GM12878 (cell line): ENCODE data around the gene CLDN6. TPM values are rescaled to one million over a fixed set of nuclear protein-coding genes. Genes with fewer than 3 reads are reported as not detected.

Experiments
- ATAC-seq: fragments of 200-7000 bp; cut with Tn5 transposase; 3 replicates; pipeline ENCODE4 v1.9.1; 2020; ENCODE audit warnings: mild to moderate bottlenecking, moderate library complexity
- BruUV-seq: library from RNA; stranded (reverse); fragments of 400-500 nt; replicated peaks from 2 replicates; lab custom pipeline; 2021; lab: Mats Ljungman, UMichigan
- CTCF ChIA-PET: fragments of 300-600 bp; sonication (Branson Sonifier 250); formaldehyde crosslinking; extraction: SDS; loops from one replicate; lab custom pipeline; 2021; ENCODE audit warnings: inconsistent platforms; lab: Yijun Ruan, JAX
- POLR2A ChIA-PET: fragments of 350-600 bp; formaldehyde crosslinking; extraction: SDS; loops from one replicate; lab custom pipeline; 2021; ENCODE audit warnings: inconsistent platforms; lab: Charles Lee
- RAD21 ChIA-PET: fragments of 300-600 bp; sonication (Branson Sonifier 250); formaldehyde crosslinking; loops from one replicate; lab custom pipeline; 2023; ENCODE audit warnings: antibody characterized with exemption; ENCODE audit not compliant: unreplicated experiment; lab: Charles Lee
- SMC1A ChIA-PET: fragments of 300-600 bp; sonication (Branson Sonifier 250); formaldehyde crosslinking; loops from one replicate; lab custom pipeline; 2023; ENCODE audit not compliant: unreplicated experiment, uncharacterized antibody; lab: Charles Lee
- DNase-seq: peaks from one replicate; pipeline ENCODE4 v3.0.0-alpha.2; 2011; ENCODE audit warnings: low read depth, low spot score
- FAIRE-seq: peaks from 3 replicates; lab custom pipeline; 2011; peaks lifted over from hg19 to GRCh38; lab: Jason Lieb, UNC
- H2AFZ ChIP-seq: 2 replicates; pipeline ENCODE4 v1.6.0; 2011; ENCODE audit warnings: low read depth, low read length, control low read depth; ENCODE audit not compliant: control insufficient read depth
- H3K27ac ChIP-seq: 2 replicates; pipeline ENCODE4 v1.5.1; 2011; ENCODE audit warnings: control low read depth; ENCODE audit not compliant: control insufficient read depth, insufficient read depth
- H3K27me3 ChIP-seq, 2 experiments: replicated peaks in 1 of 2; 2 replicates each; pipeline versions ENCODE4 v1.6.0 to v1.6.1; 2011; ENCODE audit warnings: low read length in 1 of 2; ENCODE audit not compliant: control insufficient read depth in 2 of 2, insufficient read depth in 2 of 2
- H3K36me3 ChIP-seq, 2 experiments: 2 replicates each; pipeline ENCODE4 v1.5.1; 2011; ENCODE audit warnings: low read length in 1 of 2; ENCODE audit not compliant: control insufficient read depth in 2 of 2, insufficient read depth in 2 of 2
- H3K4me1 ChIP-seq: 2 replicates; pipeline ENCODE4 v1.6.1; 2011; ENCODE audit warnings: mild to moderate bottlenecking, low read length, moderate library complexity, mixed read lengths; ENCODE audit not compliant: control insufficient read depth, insufficient read depth
- H3K4me2 ChIP-seq: 2 replicates; pipeline ENCODE4 v1.6.0; 2011; ENCODE audit warnings: control low read depth; ENCODE audit not compliant: control insufficient read depth, insufficient read depth
- H3K4me3 ChIP-seq: fragments of 200-600 bp; sonication (generic); 2 replicates; pipeline ENCODE4 v1.5.1; 2016
- H3K79me2 ChIP-seq: 2 replicates; pipeline ENCODE4 v1.6.0; 2011; ENCODE audit warnings: low read length; ENCODE audit not compliant: control insufficient read depth, insufficient read depth
- H3K9ac ChIP-seq: 2 replicates; pipeline ENCODE4 v1.8.0; 2011; ENCODE audit warnings: low read length, control low read depth, mixed read lengths; ENCODE audit not compliant: control insufficient read depth, insufficient read depth
- H3K9me3 ChIP-seq: replicated peaks from 3 replicates; pipeline ENCODE4 v1.5.1; 2011; ENCODE audit warnings: mild to moderate bottlenecking, low read length; ENCODE audit not compliant: control insufficient read depth, insufficient read depth
- H4K20me1 ChIP-seq: 2 replicates; pipeline ENCODE4 v1.6.0; 2011; ENCODE audit not compliant: control insufficient read depth, insufficient read depth
- BHLHE40 ChIP-seq, 2 experiments: fragments of 450-650 bp in 1 of 2; IDR thresholded peaks; 2 replicates each; pipeline ENCODE4 v1.6.1; 2011 to 2017; ENCODE audit warnings: low read depth in 2 of 2, borderline replicate concordance in 1 of 2, improper control_type of control experiment in 1 of 2, low read length in 1 of 2, mild to moderate bottlenecking in 1 of 2
- CBFB ChIP-seq: IDR thresholded peaks from 2 replicates; pipeline ENCODE4 v1.6.1; 2016; ENCODE audit warnings: antibody characterized with exemption, low read depth
- HDGF ChIP-seq: fragments of 450-650 bp; IDR thresholded peaks from 2 replicates; pipeline ENCODE4 v1.6.1; 2016; ENCODE audit warnings: antibody characterized with exemption
- LARP7 ChIP-seq: fragments of 450-650 bp; IDR thresholded peaks from 2 replicates; pipeline ENCODE4 v1.6.1; 2017; ENCODE audit warnings: mild to moderate bottlenecking
- NBN ChIP-seq: fragments of 450-650 bp; IDR thresholded peaks from 2 replicates; pipeline ENCODE4 v1.6.1; 2016
- PML ChIP-seq: IDR thresholded peaks from 2 replicates; pipeline ENCODE4 v1.6.1; 2012; ENCODE audit warnings: low read length, inconsistent platforms
- RAD21 ChIP-seq: IDR thresholded peaks from 2 replicates; pipeline ENCODE4 v1.6.1; 2011; ENCODE audit warnings: mild to moderate bottlenecking, low read depth, low read length, moderate library complexity; ENCODE audit not compliant: insufficient read depth
- RAD51 ChIP-seq: fragments of 450-650 bp; IDR thresholded peaks from 2 replicates; pipeline ENCODE4 v1.6.1; 2016; ENCODE audit warnings: moderate library complexity, mild to moderate bottlenecking, inconsistent platforms
- RBBP5 ChIP-seq: fragments of 200-600 bp; sonication (generic); conservative IDR thresholded peaks from 2 replicates; pipeline ENCODE4 v1.6.1; 2016
- RFX5 ChIP-seq: IDR thresholded peaks from 2 replicates; pipeline ENCODE4 v1.6.1; 2011; ENCODE audit warnings: low read depth, low read length, improper control_type of control experiment
- SIN3A ChIP-seq: IDR thresholded peaks from 2 replicates; pipeline ENCODE4 v1.6.1; 2012; ENCODE audit warnings: low read depth, low read length, improper control_type of control experiment
- SMAD5 ChIP-seq: IDR thresholded peaks from 2 replicates; pipeline ENCODE4 v1.6.1; 2016; ENCODE audit warnings: antibody characterized with exemption, low read depth
- SUPT20H ChIP-seq: IDR thresholded peaks from 2 replicates; pipeline ENCODE4 v1.6.1; 2011; ENCODE audit warnings: low read depth, mild to moderate bottlenecking, low read length, moderate library complexity, borderline replicate concordance; ENCODE audit not compliant: control insufficient read depth
- WRNIP1 ChIP-seq: IDR thresholded peaks from 2 replicates; pipeline ENCODE4 v1.6.1; 2011; ENCODE audit warnings: low read depth, low read length, improper control_type of control experiment, borderline replicate concordance
- ZNF207 ChIP-seq: fragments of 450-650 bp; IDR thresholded peaks from 2 replicates; pipeline ENCODE4 v1.6.1; 2014; ENCODE audit warnings: antibody characterized with exemption, mild to moderate bottlenecking, borderline replicate concordance
- ZZZ3 ChIP-seq: IDR thresholded peaks from 2 replicates; pipeline ENCODE4 v1.6.1; 2011; ENCODE audit warnings: low read depth; ENCODE audit not compliant: control insufficient read depth, insufficient read length
- whole genome bisulfite sequencing: methylation state at CpG from one replicate; pipeline ENCODE4 v1.1.6; 2016; ENCODE audit warnings: low lambda C conversion rate; ENCODE audit not compliant: insufficient replicate concordance, insufficient coverage; ENCODE audit errors: missing lambda C conversion rate; 5-methylcytosine and 5-hydroxymethylcytosine counted together
- in situ Hi-C: fragments of 300-500 bp; cut with MboI; formaldehyde crosslinking; loops from 9 replicates; pipeline ENCODE4 v1.14.3; 2018; ENCODE audit warnings: mixed read lengths
- intact Hi-C: fragments of 100-400 bp; cut with micrococcal nuclease; formaldehyde crosslinking; loops from one replicate; pipeline ENCODE4 v1.14.2; 2022; ENCODE audit not compliant: unreplicated experiment
- polyA plus RNA-seq, 11 experiments: library from polyadenylated mRNA; depleted of rRNA in 4 of 11; unstranded in 6 of 11; stranded (reverse) in 5 of 11; fragments of >200 nt; fragmentation: Nextera tagmentation in 4 of 11; fragmentation: Illumina TruSeq in 1 of 11; extraction: Ambion mirVana in 4 of 11; extraction: Trizol in 1 of 11; gene quantifications; 1 replicate in 1 of 11; 2 replicates in 10 of 11; pipeline versions ENCODE4 v1.2.1 to v1.2.3, GENCODE V29; 2011 to 2016; ENCODE audit warnings: inconsistent platforms in 2 of 11, missing spikeins in 2 of 11, low read depth in 1 of 11
- total RNA-seq, 4 experiments: library from RNA; depleted of rRNA in 3 of 4; stranded (reverse); fragments of >200 nt in 3 of 4; fragmentation: Illumina TruSeq in 1 of 4; extraction: Trizol in 1 of 4; gene quantifications; 2 replicates each; pipeline versions ENCODE4 v1.2.1 to v1.2.3, GENCODE V29; 2013 to 2021
- TF ChIP-seq, protein P1 (sequence below): IDR thresholded peaks from 2 replicates; pipeline ENCODE4 v1.6.1; 2012; ENCODE audit warnings: low read depth, low read length, improper control_type of control experiment
- TF ChIP-seq, protein P2 (sequence below): IDR thresholded peaks from 2 replicates; pipeline ENCODE4 v1.6.1; 2012; ENCODE audit warnings: low read length, inconsistent platforms
- TF ChIP-seq, protein P3 (sequence below): fragments of 450-650 bp; IDR thresholded peaks from 2 replicates; pipeline ENCODE4 v1.6.1; 2016; ENCODE audit warnings: mild to moderate bottlenecking

CLDN6 gene
- total and polyA plus RNA-seq, 10 of the 15 experiments (the other 5 are each of a cell fraction or from before 2014, with no cell fraction given): 0.15 to 0.26 (median 0.23) TPM; not detected in 7

DNA sequence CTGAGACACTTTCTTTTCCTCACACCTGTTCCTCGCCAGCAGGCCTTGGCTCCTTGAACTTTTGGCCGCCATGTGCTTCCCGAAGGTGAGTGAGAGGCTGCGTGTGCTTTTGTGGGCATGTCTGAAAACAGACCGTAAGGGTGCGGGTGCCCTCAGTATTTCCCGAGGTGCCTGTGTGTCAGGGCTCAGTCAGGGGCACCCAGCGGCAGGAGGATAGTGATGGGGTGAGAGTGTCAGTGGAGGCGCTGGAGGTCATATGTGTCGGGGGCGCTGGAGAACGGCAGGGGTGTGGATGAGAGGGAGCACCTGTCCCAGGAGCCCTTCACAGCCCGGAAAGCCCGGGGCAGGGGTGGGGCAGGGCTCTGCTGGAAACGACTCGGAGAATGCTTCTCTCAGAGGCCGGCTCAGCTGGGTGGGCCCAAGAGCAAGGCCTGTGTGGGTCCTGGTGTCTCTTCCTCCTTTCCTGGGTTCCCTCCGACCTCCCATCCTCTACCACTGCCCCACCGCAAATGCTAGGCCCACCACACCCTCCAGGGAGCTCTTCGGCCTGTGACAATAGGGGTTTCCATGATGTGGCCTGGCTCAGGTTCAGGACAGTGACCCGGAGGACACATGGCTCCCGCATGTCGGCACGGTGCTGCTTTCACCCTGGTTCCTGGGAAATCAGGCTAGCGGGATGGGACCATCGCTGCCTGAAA is 47.9 kb upstream of the CLDN6 start:
- intact Hi-C loops: no loop called here
- in situ Hi-C loops: no loop called here
- Histone ChIP-seq H3K79me2 (peaks cover 25% of the 10 kb centered on the region), H3K36me3 (no peaks in the 10 kb centered on the region; a peak in 2 of 4 replicates), H2AFZ (peak overlapping the region; percentile 77), H3K4me2 (peak overlapping the region; percentile 89), H3K4me1 (peaks cover 19% of the 10 kb centered on the region), H3K9me3 (no peaks in the 10 kb centered on the region; the same call in 2 of the 3 replicates), H3K27me3 (no peaks in the 10 kb centered on the region), H4K20me1 (no peaks in the 10 kb centered on the region), H3K4me3 (peak overlapping the region; percentile 62), H3K27ac (peak overlapping the region; percentile 86), H3K9ac (peak overlapping the region; percentile 75)
- DNase-seq (no peak), ATAC-seq (peak; percentile 7), FAIRE-seq (no peak)
- ChIA-PET RAD21 (interaction anchor here (1.2 to 3.9 kb wide), 6 partner anchors 10 to 93 kb away, joined by 3 to 23 read pairs (median 6); partner anchors contain the start of gene ZSCAN10), CTCF (interaction anchor here (0.5 to 9.5 kb wide), 9 partner anchors 11 to 200 kb away, joined by 3 to 174 read pairs (median 5); no protein-coding TSS in a partner anchor), SMC1A (interaction anchor here (1.0 to 6.1 kb wide), 6 partner anchors 10 to 63 kb away, joined by 3 to 52 read pairs (median 6); no protein-coding TSS in a partner anchor), POLR2A (interaction anchor here (1.1 to 2.7 kb wide), 3 partner anchors 10 to 73 kb away, joined by 4 to 38 read pairs (median 8); partner anchors contain the start of gene ZNF213)
- BruUV-seq: no TSS peak
- WGBS: 88% methylated on average over 26 of the region's 26 CpGs
- TF ChIP-seq PML (no peak), ZZZ3 (no peak), RBBP5 (no peak), LARP7 (0 out of 2 replicates have a peak, but pooled peaks have one; percentile 10), RAD51 (no peak), RFX5 (no peak), BHLHE40 (IDR thresholded peaks at IDR 0.05; ENCODE audit: borderline replicate concordance in 1 of 2, low read depth in 2 of 2, low read length in 1 of 2) (no peak), CBFB (no peak), ZNF207 (no peak), SUPT20H (no peak), HDGF (0 out of 2 replicates have a peak, but pooled peaks have one; percentile 6), WRNIP1 (no peak), NBN (no peak), SMAD5 (no peak), RAD21 (no peak), SIN3A (no peak)
- TF ChIP-seq, protein P1, sequence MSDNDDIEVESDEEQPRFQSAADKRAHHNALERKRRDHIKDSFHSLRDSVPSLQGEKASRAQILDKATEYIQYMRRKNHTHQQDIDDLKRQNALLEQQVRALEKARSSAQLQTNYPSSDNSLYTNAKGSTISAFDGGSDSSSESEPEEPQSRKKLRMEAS: no peak; the same call in 1 of the 2 replicates
- TF ChIP-seq, protein P2, sequence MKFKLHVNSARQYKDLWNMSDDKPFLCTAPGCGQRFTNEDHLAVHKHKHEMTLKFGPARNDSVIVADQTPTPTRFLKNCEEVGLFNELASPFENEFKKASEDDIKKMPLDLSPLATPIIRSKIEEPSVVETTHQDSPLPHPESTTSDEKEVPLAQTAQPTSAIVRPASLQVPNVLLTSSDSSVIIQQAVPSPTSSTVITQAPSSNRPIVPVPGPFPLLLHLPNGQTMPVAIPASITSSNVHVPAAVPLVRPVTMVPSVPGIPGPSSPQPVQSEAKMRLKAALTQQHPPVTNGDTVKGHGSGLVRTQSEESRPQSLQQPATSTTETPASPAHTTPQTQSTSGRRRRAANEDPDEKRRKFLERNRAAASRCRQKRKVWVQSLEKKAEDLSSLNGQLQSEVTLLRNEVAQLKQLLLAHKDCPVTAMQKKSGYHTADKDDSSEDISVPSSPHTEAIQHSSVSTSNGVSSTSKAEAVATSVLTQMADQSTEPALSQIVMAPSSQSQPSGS: no peak
- TF ChIP-seq, protein P3, sequence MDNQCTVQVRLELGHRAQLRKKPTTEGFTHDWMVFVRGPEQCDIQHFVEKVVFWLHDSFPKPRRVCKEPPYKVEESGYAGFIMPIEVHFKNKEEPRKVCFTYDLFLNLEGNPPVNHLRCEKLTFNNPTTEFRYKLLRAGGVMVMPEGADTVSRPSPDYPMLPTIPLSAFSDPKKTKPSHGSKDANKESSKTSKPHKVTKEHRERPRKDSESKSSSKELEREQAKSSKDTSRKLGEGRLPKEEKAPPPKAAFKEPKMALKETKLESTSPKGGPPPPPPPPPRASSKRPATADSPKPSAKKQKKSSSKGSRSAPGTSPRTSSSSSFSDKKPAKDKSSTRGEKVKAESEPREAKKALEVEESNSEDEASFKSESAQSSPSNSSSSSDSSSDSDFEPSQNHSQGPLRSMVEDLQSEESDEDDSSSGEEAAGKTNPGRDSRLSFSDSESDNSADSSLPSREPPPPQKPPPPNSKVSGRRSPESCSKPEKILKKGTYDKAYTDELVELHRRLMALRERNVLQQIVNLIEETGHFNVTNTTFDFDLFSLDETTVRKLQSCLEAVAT: peak; percentile 99
